Measurements from ENCODE around the gene C12orf42. TPM values are rescaled to one million over a fixed set of nuclear protein-coding genes. Genes with fewer than 3 reads are reported as not detected.

The C12orf42 gene
- polyA plus RNA-seq, 3 donors: 0.57 TPM; not detected in 2

GRCh38 chr12:103350116-103350515 is 145.7 kb downstream of the C12orf42 start:
- no peak for DNase-seq (ENCODE audit: low read depth in 3 of 3, low spot score in 2 of 3)

GRCh38 chr12:103348935-103349334 is 146.8 kb downstream of the C12orf42 start:
- no peak for DNase-seq (ENCODE audit: low read depth in 3 of 3, low spot score in 2 of 3)

GRCh38 chr12:103336940-103337339 is 158.8 kb downstream of the C12orf42 start:
- no peak for DNase-seq (ENCODE audit: low read depth in 3 of 3, low spot score in 2 of 3)

- DNase-seq (ENCODE audit: low read depth in 3 of 3, low spot score in 2 of 3): no peak
Measured at GRCh38 chr12:103334466-103334865, 161.3 kb downstream of the C12orf42 start.

- no peak for DNase-seq (ENCODE audit: low read depth in 3 of 3, low spot score in 2 of 3)
Measured at GRCh38 chr12:103333676-103334075, 162.1 kb downstream of the C12orf42 start.

- DNase-seq (ENCODE audit: low read depth in 3 of 3, low spot score in 2 of 3): no peak
Measured at GRCh38 chr12:103331643-103332042, 164.1 kb downstream of the C12orf42 start.

GRCh38 chr12:103330672-103331071 is 165.1 kb downstream of the C12orf42 start:
- DNase-seq (ENCODE audit: low read depth in 3 of 3, low spot score in 2 of 3): no peak

GRCh38 chr12:103327676-103328075 is 168.1 kb downstream of the C12orf42 start:
- DNase-seq (ENCODE audit: low read depth in 3 of 3, low spot score in 2 of 3): no peak

- DNase-seq (ENCODE audit: low read depth in 3 of 3, low spot score in 2 of 3): no peak
Measured at GRCh38 chr12:103326190-103326589, 169.6 kb downstream of the C12orf42 start.

- no peak for DNase-seq (ENCODE audit: low read depth in 3 of 3, low spot score in 2 of 3)
Measured at GRCh38 chr12:103318566-103318965, 177.2 kb downstream of the C12orf42 start.

GRCh38 chr12:103317220-103317619 is 178.5 kb downstream of the C12orf42 start:
- DNase-seq (ENCODE audit: low read depth in 3 of 3, low spot score in 2 of 3): no peak

GRCh38 chr12:103314786-103315185 is 181.0 kb downstream of the C12orf42 start:
- no peak for DNase-seq (ENCODE audit: low read depth in 3 of 3, low spot score in 2 of 3)

GRCh38 chr12:103313894-103314293 is 181.9 kb downstream of the C12orf42 start:
- no peak for DNase-seq (ENCODE audit: low read depth in 3 of 3, low spot score in 2 of 3)

- no peak for DNase-seq (ENCODE audit: low read depth in 3 of 3, low spot score in 2 of 3)
Measured at GRCh38 chr12:103312742-103313354, 182.9 kb downstream of the C12orf42 start.

- no peak for DNase-seq (ENCODE audit: low read depth in 3 of 3, low spot score in 2 of 3)
Measured at GRCh38 chr12:103310546-103311270, 185.1 kb downstream of the C12orf42 start.

- no peak for DNase-seq (ENCODE audit: low read depth in 3 of 3, low spot score in 2 of 3)
Measured at GRCh38 chr12:103308396-103308795, 187.4 kb downstream of the C12orf42 start.

GRCh38 chr12:103303484-103303883 is 192.3 kb downstream of the C12orf42 start:
- DNase-seq (ENCODE audit: low read depth in 3 of 3, low spot score in 2 of 3): no peak

GRCh38 chr12:103301642-103302591 is 193.9 kb downstream of the C12orf42 start:
- no peak for DNase-seq (ENCODE audit: low read depth in 3 of 3, low spot score in 2 of 3)

GRCh38 chr12:103288016-103288415 is 207.8 kb downstream of the C12orf42 start:
- no peak for DNase-seq (ENCODE audit: low read depth in 3 of 3, low spot score in 2 of 3)

GRCh38 chr12:103282124-103282523 is 213.6 kb downstream of the C12orf42 start:
- no peak for DNase-seq (ENCODE audit: low read depth in 3 of 3, low spot score in 2 of 3)

- no peak for DNase-seq (ENCODE audit: low read depth in 3 of 3, low spot score in 2 of 3)
Measured at GRCh38 chr12:103279444-103279843, 216.3 kb downstream of the C12orf42 start.
